Measurements from ENCODE around the gene TMEM259.

TMEM259 gene

GRCh38 chr19:974564-975257 lies 46.2 kb downstream of the TMEM259 start:
- TF ChIP-seq, protein P1, sequence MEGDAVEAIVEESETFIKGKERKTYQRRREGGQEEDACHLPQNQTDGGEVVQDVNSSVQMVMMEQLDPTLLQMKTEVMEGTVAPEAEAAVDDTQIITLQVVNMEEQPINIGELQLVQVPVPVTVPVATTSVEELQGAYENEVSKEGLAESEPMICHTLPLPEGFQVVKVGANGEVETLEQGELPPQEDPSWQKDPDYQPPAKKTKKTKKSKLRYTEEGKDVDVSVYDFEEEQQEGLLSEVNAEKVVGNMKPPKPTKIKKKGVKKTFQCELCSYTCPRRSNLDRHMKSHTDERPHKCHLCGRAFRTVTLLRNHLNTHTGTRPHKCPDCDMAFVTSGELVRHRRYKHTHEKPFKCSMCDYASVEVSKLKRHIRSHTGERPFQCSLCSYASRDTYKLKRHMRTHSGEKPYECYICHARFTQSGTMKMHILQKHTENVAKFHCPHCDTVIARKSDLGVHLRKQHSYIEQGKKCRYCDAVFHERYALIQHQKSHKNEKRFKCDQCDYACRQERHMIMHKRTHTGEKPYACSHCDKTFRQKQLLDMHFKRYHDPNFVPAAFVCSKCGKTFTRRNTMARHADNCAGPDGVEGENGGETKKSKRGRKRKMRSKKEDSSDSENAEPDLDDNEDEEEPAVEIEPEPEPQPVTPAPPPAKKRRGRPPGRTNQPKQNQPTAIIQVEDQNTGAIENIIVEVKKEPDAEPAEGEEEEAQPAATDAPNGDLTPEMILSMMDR (conservative IDR thresholded peaks at IDR 0.05; ENCODE audit: low read depth, low read length): no peak
- H3K4me3 ChIP-seq (ENCODE audit: low read length): no peak overlapping the region
- no peak for DNase-seq (ENCODE audit: low read depth)

GRCh38 chr19:973726-974563 lies 47.0 kb downstream of the TMEM259 start:
- DNase-seq (ENCODE audit: low read depth): no peak
- TF ChIP-seq, protein P1 (conservative IDR thresholded peaks at IDR 0.05; ENCODE audit: low read depth, low read length): no peak
- H3K4me3 ChIP-seq (ENCODE audit: low read length): no peak overlapping the region

GRCh38 chr19:972281-972680 lies 48.6 kb downstream of the TMEM259 start:
- no peak overlapping the region for H3K4me3 ChIP-seq (ENCODE audit: low read length)
- TF ChIP-seq, protein P1 (conservative IDR thresholded peaks at IDR 0.05; ENCODE audit: low read depth, low read length): no peak
- DNase-seq (ENCODE audit: low read depth): no peak

GRCh38 chr19:971795-972194 lies 49.1 kb downstream of the TMEM259 start:
- TF ChIP-seq, protein P1 (conservative IDR thresholded peaks at IDR 0.05; ENCODE audit: low read depth, low read length): no peak
- no peak for DNase-seq (ENCODE audit: low read depth)
- no peak overlapping the region for H3K4me3 ChIP-seq (ENCODE audit: low read length)

- H3K4me3 ChIP-seq (ENCODE audit: low read length): no peak overlapping the region
- TF ChIP-seq, protein P1 (conservative IDR thresholded peaks at IDR 0.05; ENCODE audit: low read depth, low read length): peak; percentile 56
- DNase-seq (ENCODE audit: low read depth): no peak
Measured at GRCh38 chr19:970695-971094, 50.2 kb downstream of the TMEM259 start.

DNA sequence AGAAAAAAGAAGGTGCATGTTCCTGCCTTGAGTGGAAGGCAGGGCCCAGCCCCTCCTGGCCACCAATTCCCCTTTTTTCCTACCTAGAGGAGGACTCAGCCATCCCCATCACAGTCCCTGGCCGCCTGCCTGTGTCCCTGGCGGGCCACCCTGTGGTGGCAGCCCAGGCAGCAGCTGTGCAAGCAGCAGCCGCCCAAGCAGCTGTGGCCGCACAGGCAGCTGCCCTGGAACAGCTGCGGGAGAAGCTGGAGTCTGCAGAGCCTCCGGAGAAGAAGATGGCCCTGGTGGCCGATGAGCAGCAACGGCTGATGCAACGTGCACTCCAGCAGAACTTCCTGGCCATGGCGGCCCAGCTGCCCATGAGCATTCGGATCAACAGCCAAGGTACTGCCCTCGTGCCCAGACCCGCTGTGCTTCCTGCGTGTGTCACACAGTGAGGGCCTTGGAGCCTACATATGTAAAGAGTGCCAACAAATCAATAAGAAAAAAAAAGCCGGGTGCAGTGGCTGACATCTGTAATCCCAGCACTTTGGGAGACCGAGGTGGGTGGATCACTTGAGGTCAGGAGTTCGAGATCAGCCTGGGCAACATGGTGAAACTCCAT lies 54.3 kb downstream of the TMEM259 start:
- H3K4me3 ChIP-seq (ENCODE audit: low read length): no peak overlapping the region
- DNase-seq (ENCODE audit: low read depth): no peak
- TF ChIP-seq, protein P1 (conservative IDR thresholded peaks at IDR 0.05; ENCODE audit: low read depth, low read length): no peak
